ENCODE measurements around the gene MED8. TPM values are rescaled to one million over a fixed set of nuclear protein-coding genes. Genes with fewer than 3 reads are reported as not detected.

The MED8 gene
- polyA plus RNA-seq, 1 experiment = 52.0 TPM

DNA sequence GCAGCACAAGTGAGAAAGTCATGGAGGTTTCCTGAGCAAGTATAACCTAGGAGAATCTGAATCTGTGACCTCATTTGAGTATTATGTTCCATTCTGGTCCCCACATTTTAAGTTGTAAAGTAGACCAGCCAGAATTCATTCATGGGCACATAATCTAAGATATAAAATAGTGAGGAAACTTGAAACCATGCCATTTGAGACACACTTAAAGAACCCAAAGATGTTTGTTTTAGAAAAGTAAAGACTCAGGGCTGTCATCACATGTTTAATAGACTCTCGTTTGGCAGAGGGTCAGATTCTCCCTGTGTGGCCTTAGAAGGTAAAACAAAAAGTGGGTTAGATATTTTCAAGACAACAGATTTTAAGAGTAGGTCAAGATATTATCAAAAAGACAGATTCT lies 6.5 kb upstream of the MED8 start:
- H3K36me3 ChIP-seq (ENCODE audit: control insufficient read depth, insufficient read depth, low read length) = peaks cover 3% of the 10 kb centered on the region
- CTCF ChIA-PET = no interaction called here
- no peaks in the 10 kb centered on the region for H3K27me3 ChIP-seq (ENCODE audit: control insufficient read depth, insufficient read depth, low read length)
- POLR2A ChIA-PET = no interaction called here
- TF ChIP-seq CTCF (IDR thresholded peaks at IDR 0.05; ENCODE audit: insufficient read depth, low read depth, low read length) = no peak
- no peak overlapping the region for H3K4me3 ChIP-seq (ENCODE audit: low read depth, low read length)
- no peak for DNase-seq (ENCODE audit: low read depth)

DNA sequence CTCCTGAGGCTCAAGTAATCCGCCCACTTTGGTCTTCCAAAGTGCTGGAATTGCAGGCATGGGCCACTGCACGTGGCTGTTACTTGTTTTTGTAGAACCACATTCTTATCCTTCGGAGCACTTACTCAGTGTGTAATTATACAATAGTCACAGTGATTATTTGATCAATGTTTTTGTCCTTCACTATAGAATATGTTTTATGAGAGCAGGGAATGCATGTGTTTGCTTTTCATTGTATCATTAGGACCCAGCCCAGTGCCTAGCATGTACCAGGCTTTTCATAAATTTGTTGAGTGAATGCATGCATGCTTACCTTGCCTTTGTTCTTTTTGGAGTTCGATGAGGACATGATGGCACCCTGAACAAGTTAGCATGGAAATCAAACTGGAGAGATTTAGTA lies 5.9 kb upstream of the MED8 start:
- no peak overlapping the region for H3K4me3 ChIP-seq (ENCODE audit: low read depth, low read length)
- no peak for DNase-seq (ENCODE audit: low read depth)
- peaks cover 3% of the 10 kb centered on the region for H3K36me3 ChIP-seq (ENCODE audit: control insufficient read depth, insufficient read depth, low read length)
- ChIA-PET CTCF (interaction anchor here (2.0 kb wide), 1 partner anchor 9 kb away, joined by 5 read pairs; no protein-coding TSS in a partner anchor), POLR2A (no interaction called here)
- no peak for TF ChIP-seq CTCF (IDR thresholded peaks at IDR 0.05; ENCODE audit: insufficient read depth, low read depth, low read length)
- H3K27me3 ChIP-seq (ENCODE audit: control insufficient read depth, insufficient read depth, low read length) = no peaks in the 10 kb centered on the region

DNA sequence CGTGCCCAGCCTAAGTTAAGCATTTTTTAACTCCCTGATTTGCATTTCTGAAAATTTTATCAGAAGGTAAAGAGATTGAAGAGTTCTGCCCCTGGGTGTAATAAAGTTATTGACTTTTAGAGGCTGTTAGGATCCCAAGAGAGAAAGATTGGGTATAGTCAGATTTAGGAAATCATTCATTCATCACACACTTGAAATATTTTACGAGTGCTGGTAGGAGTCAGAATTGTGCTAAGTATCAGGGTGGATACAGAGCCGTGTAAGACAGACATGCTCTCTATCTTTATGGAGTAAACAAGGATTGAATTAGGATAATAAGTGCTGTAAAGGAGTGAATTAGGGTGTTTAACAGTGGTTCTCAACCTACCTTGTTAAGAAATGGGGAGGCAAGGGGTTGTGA lies 3.1 kb upstream of the MED8 start:
- Histone ChIP-seq H3K36me3 (ENCODE audit: control insufficient read depth, insufficient read depth, low read length) (peaks cover 3% of the 10 kb centered on the region), H3K27me3 (ENCODE audit: control insufficient read depth, insufficient read depth, low read length) (no peaks in the 10 kb centered on the region), H3K4me3 (ENCODE audit: low read depth, low read length) (no peak overlapping the region)
- ChIA-PET POLR2A (no interaction called here), CTCF (no interaction called here)
- TF ChIP-seq CTCF (IDR thresholded peaks at IDR 0.05; ENCODE audit: insufficient read depth, low read depth, low read length) = no peak
- no peak for DNase-seq (ENCODE audit: low read depth)

DNA sequence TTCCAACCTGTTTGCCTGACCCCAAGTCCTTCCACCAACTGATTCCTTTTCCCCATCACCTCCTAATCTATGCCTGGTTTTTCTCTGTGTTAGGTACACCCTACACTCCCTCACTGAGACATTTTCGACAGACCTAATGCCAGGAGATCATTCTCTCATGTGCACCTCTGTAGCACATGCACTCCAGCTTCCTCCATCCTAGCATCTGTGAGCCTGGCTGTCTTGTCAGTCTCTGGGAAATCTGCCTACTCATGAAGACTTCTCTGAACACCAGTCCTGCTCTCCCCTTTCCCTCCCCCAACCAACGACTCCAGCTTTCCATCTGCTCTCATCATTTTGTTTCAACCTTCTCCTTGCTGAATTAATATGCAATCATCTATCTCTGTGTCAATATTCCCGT lies 987 bp downstream of the MED8 start:
- Histone ChIP-seq H3K4me3 (ENCODE audit: low read depth, low read length) (peak overlapping the region; percentile 98), H3K27me3 (ENCODE audit: control insufficient read depth, insufficient read depth, low read length) (no peaks in the 10 kb centered on the region), H3K36me3 (ENCODE audit: control insufficient read depth, insufficient read depth, low read length) (peaks cover 26% of the 10 kb centered on the region)
- ChIA-PET POLR2A (no interaction called here), CTCF (interaction anchor here (1.1 to 1.6 kb wide), 3 partner anchors 13 to 26 kb away, joined by 3 to 5 read pairs (median 5); no protein-coding TSS in a partner anchor)
- TF ChIP-seq CTCF (IDR thresholded peaks at IDR 0.05; ENCODE audit: insufficient read depth, low read depth, low read length) = no peak
- DNase-seq (ENCODE audit: low read depth) = no peak

- H3K36me3 ChIP-seq (ENCODE audit: control insufficient read depth, insufficient read depth, low read length) = peaks cover 30% of the 10 kb centered on the region
- no peaks in the 10 kb centered on the region for H3K27me3 ChIP-seq (ENCODE audit: control insufficient read depth, insufficient read depth, low read length)
- H3K4me3 ChIP-seq (ENCODE audit: low read depth, low read length) = peak overlapping the region; percentile 98; the same call in 1 of the 2 replicates
- ChIA-PET CTCF (interaction anchor here (1.1 kb wide), 1 partner anchor 26 kb away, joined by 3 read pairs; no protein-coding TSS in a partner anchor), POLR2A (interaction anchor here (0.6 kb wide), 1 partner anchor 9 kb away, joined by 7 read pairs; no protein-coding TSS in a partner anchor)
- no peak for TF ChIP-seq CTCF (IDR thresholded peaks at IDR 0.05; ENCODE audit: insufficient read depth, low read depth, low read length)
- no peak for DNase-seq (ENCODE audit: low read depth)
Observed at GRCh38 chr1:43387976-43388599, 1.5 kb downstream of the MED8 start.
